Keratinocyte (primary cell): ENCODE results near the gene GNAS-AS1.

Experiments
- EZH2 ChIP-seq: IDR thresholded peaks from one replicate; pipeline ENCODE4 v1.6.1; 2012; ENCODE audit warnings: inconsistent platforms, mild to moderate bottlenecking, low read length, moderate library complexity
- TF ChIP-seq, protein P1 (sequence below), 3 experiments: IDR thresholded peaks in 1 of 3; conservative IDR thresholded peaks in 1 of 3; optimal IDR thresholded peaks in 1 of 3; 2 replicates in 2 of 3; 3 replicates in 1 of 3; pipeline versions ENCODE3 to v1.5.1; 2011; ENCODE audit warnings: low read length in 3 of 3, mild to moderate bottlenecking in 3 of 3, moderate library complexity in 2 of 3, control low read depth in 1 of 3, inconsistent platforms in 1 of 3; ENCODE audit not compliant: insufficient read depth in 2 of 3; ENCODE audit errors: extremely low read depth in 1 of 3

DNA sequence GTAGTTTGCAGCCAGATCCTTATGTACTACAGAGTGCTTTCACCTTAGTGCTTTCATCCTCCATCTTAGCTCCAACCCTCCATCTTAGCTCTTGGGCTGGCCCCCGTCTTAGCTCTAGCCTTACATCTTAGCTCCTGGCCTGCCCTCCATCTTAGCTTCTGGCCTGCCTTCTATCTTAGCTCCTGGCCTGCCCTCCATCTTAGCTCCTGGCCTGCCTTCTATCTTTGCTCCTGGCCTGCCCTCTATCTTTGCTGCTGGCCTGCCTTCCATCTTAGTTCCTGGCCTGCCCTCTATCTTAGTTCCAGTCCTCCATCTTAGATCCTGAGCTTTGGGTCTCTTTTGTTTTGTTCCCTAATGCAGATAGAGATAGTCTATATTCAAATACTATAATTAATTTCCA lies 23.8 kb upstream of the GNAS-AS1 start:
- TF ChIP-seq, protein P1, sequence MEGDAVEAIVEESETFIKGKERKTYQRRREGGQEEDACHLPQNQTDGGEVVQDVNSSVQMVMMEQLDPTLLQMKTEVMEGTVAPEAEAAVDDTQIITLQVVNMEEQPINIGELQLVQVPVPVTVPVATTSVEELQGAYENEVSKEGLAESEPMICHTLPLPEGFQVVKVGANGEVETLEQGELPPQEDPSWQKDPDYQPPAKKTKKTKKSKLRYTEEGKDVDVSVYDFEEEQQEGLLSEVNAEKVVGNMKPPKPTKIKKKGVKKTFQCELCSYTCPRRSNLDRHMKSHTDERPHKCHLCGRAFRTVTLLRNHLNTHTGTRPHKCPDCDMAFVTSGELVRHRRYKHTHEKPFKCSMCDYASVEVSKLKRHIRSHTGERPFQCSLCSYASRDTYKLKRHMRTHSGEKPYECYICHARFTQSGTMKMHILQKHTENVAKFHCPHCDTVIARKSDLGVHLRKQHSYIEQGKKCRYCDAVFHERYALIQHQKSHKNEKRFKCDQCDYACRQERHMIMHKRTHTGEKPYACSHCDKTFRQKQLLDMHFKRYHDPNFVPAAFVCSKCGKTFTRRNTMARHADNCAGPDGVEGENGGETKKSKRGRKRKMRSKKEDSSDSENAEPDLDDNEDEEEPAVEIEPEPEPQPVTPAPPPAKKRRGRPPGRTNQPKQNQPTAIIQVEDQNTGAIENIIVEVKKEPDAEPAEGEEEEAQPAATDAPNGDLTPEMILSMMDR (optimal IDR thresholded peaks at IDR 0.05 in 1 of 3, IDR thresholded peaks at IDR 0.05 in 1 of 3, conservative IDR thresholded peaks at IDR 0.05 in 1 of 3; ENCODE audit: extremely low read depth in 1 of 3, insufficient read depth in 2 of 3, low read length in 3 of 3) = no peak
- no peak for TF ChIP-seq EZH2
